HCT116 (cell line): ENCODE data around the gene TXN. TPM values are rescaled to one million over a fixed set of nuclear protein-coding genes. Genes with fewer than 3 reads are reported as not detected.

ENCODE experiments used
- ATAC-seq: fragments of 200-7000 bp; cut with Tn5 transposase; 2 replicates; pipeline ENCODE4 v1.9.1; 2020; ENCODE audit warnings: mild to moderate bottlenecking, moderate library complexity
- BruUV-seq: library from RNA; stranded (reverse); fragments of 400-500 nt; replicated peaks from 2 replicates; lab custom pipeline; 2021; lab: Mats Ljungman, UMichigan
- CTCF ChIA-PET: fragments of 300-600 bp; sonication (Branson Sonifier 250); formaldehyde crosslinking; loops from one replicate; lab custom pipeline; 2021; ENCODE audit warnings: antibody characterized with exemption; lab: Charles Lee
- POLR2A ChIA-PET: fragments of 300-600, 350-600 bp; sonication (Branson Sonifier 250); formaldehyde crosslinking; loops from one replicate; lab custom pipeline; 2021; ENCODE audit warnings: antibody characterized with exemption; lab: Charles Lee
- RAD21 ChIA-PET, 2 experiments: fragments of 300-600 bp; sonication (Branson Sonifier 250); formaldehyde crosslinking; loops; one replicate each; lab custom pipeline; 2023; ENCODE audit warnings: low total read pairs in 2 of 2; ENCODE audit not compliant: uncharacterized antibody in 2 of 2, unreplicated experiment in 2 of 2, low non-redundant PET in 1 of 2; lab: Charles Lee
- DNase-seq: peaks from one replicate; pipeline ENCODE4 v3.0.0-alpha.2; 2010; ENCODE audit warnings: low read depth, low spot score
- H2AFZ ChIP-seq: fragments of 200-600 bp; shearing (Covaris generic), sonication (generic); 2 replicates; pipeline ENCODE4 v1.6.1; 2017; ENCODE audit warnings: low read depth, mixed run types, mixed read lengths, antibody characterized with exemption, low read length; ENCODE audit not compliant: poor library complexity, severe bottlenecking
- H3K27ac ChIP-seq: 2 replicates; pipeline ENCODE4 v1.5.1; 2012; ENCODE audit warnings: low read depth, low read length
- H3K27me3 ChIP-seq: fragments of 200-600 bp; sonication (generic); 2 replicates; pipeline ENCODE4 v1.6.1; 2016; ENCODE audit warnings: mixed run types, low read length, mixed read lengths; ENCODE audit not compliant: insufficient read depth
- H3K36me3 ChIP-seq, 2 experiments: fragments of 200-500 bp in 1 of 2; fragments of 200-600 bp in 1 of 2; sonication (Bioruptor generic) in 1 of 2; sonication (generic) in 1 of 2; 2 replicates each; pipeline versions ENCODE4 v1.5.1 to v1.6.1; 2014 to 2016; ENCODE audit warnings: low read length in 2 of 2, inconsistent platforms in 1 of 2, mixed read lengths in 1 of 2, mixed run types in 1 of 2; ENCODE audit not compliant: insufficient read depth in 2 of 2, control insufficient read depth in 1 of 2
- H3K4me1 ChIP-seq, 2 experiments: fragments of 200-600 bp in 1 of 2; sonication (generic) in 1 of 2; 2 replicates each; pipeline versions ENCODE4 v1.5.1 to v1.6.1; 2012 to 2017; ENCODE audit warnings: low read length in 2 of 2, inconsistent platforms in 1 of 2, mild to moderate bottlenecking in 1 of 2, mixed read lengths in 1 of 2, mixed run types in 1 of 2, moderate library complexity in 1 of 2; ENCODE audit not compliant: insufficient read depth in 2 of 2, control insufficient read depth in 1 of 2
- H3K4me2 ChIP-seq: fragments of 200-600 bp; sonication (generic); 2 replicates; pipeline ENCODE4 v1.6.1; 2017; ENCODE audit warnings: mixed run types, low read length, mixed read lengths
- H3K4me3 ChIP-seq, 2 experiments: fragments of 200-600 bp in 1 of 2; sonication (generic) in 1 of 2; replicated peaks in 1 of 2; 2 replicates each; pipeline ENCODE4 v1.5.1; 2011 to 2016; ENCODE audit warnings: low read length in 2 of 2, control low read depth in 1 of 2, low read depth in 1 of 2, mild to moderate bottlenecking in 1 of 2, mixed read lengths in 1 of 2, mixed run types in 1 of 2
- H3K79me2 ChIP-seq: fragments of 200-600 bp; sonication (generic); 2 replicates; pipeline ENCODE4 v1.6.1; 2017; ENCODE audit warnings: mild to moderate bottlenecking, mixed run types, low read length, moderate library complexity, mixed read lengths; ENCODE audit not compliant: insufficient read depth
- H3K9ac ChIP-seq: fragments of 200-600 bp; sonication (generic); 2 replicates; pipeline ENCODE4 v1.6.1; 2016; ENCODE audit warnings: low read length, mixed read lengths
- H3K9me2 ChIP-seq: fragments of 200-600 bp; sonication (generic), shearing (Covaris generic); 2 replicates; pipeline ENCODE4 v1.6.1; 2017; ENCODE audit warnings: mixed run types, mild to moderate bottlenecking, moderate library complexity; ENCODE audit not compliant: insufficient read depth
- H3K9me3 ChIP-seq, 2 experiments: fragments of 200-500 bp in 1 of 2; fragments of 200-600 bp in 1 of 2; sonication (Bioruptor generic) in 1 of 2; sonication (generic) in 1 of 2; 2 replicates each; pipeline ENCODE4 v1.6.1; 2014 to 2017; ENCODE audit warnings: low read length in 2 of 2, mixed read lengths in 2 of 2, inconsistent platforms in 1 of 2, low read depth in 1 of 2, mild to moderate bottlenecking in 1 of 2, mixed run types in 1 of 2, moderate library complexity in 1 of 2; ENCODE audit not compliant: control insufficient read depth in 1 of 2, insufficient read depth in 1 of 2
- H4K20me1 ChIP-seq: fragments of 200-600 bp; sonication (generic), shearing (Covaris generic); 2 replicates; pipeline ENCODE4 v1.6.1; 2017; ENCODE audit warnings: mixed run types, mild to moderate bottlenecking, moderate library complexity; ENCODE audit not compliant: insufficient read depth
- CBX3 ChIP-seq: IDR thresholded peaks from 2 replicates; pipeline ENCODE4 v1.6.1; 2012; ENCODE audit warnings: low read depth
- CEBPB ChIP-seq: IDR thresholded peaks from 2 replicates; pipeline ENCODE4 v1.6.1; 2012; ENCODE audit warnings: low read depth
- CTCF ChIP-seq, 3 experiments: fragments of 200-600 bp in 1 of 3; sonication (generic) in 1 of 3; IDR thresholded peaks in 2 of 3; conservative IDR thresholded peaks in 1 of 3; 2 replicates each; pipeline ENCODE4 v1.5.1; 2012 to 2017; ENCODE audit warnings: low read depth in 2 of 3, low read length in 2 of 3, antibody characterized with exemption in 1 of 3, borderline replicate concordance in 1 of 3, control low read depth in 1 of 3, mild to moderate bottlenecking in 1 of 3, mixed read lengths in 1 of 3, mixed run types in 1 of 3, moderate library complexity in 1 of 3; ENCODE audit not compliant: insufficient read depth in 1 of 3
- EGR1 ChIP-seq: IDR thresholded peaks from 2 replicates; pipeline ENCODE4 v1.6.1; 2012; ENCODE audit warnings: low read depth
- ELF1 ChIP-seq: IDR thresholded peaks from 2 replicates; pipeline ENCODE4 v1.6.1; 2012; ENCODE audit warnings: low read depth, borderline replicate concordance
- EZH2 ChIP-seq: fragments of 200-600 bp; sonication (generic); IDR thresholded peaks from 2 replicates; pipeline ENCODE4 v1.6.1; 2017; ENCODE audit warnings: antibody characterized with exemption, mixed run types
- FOSL1 ChIP-seq: IDR thresholded peaks from 2 replicates; pipeline ENCODE4 v1.6.1; 2012; ENCODE audit warnings: low read depth
- POLR2AphosphoS5 ChIP-seq: IDR thresholded peaks from 2 replicates; pipeline ENCODE4 v1.6.1; 2011; ENCODE audit warnings: mild to moderate bottlenecking, low read depth, low read length, moderate library complexity
- ZBTB33 ChIP-seq: IDR thresholded peaks from 2 replicates; pipeline ENCODE4 v1.6.1; 2011; ENCODE audit warnings: mild to moderate bottlenecking, low read length, moderate library complexity; ENCODE audit not compliant: insufficient replicate concordance; ENCODE audit errors: extremely low read depth
- intact Hi-C: fragments of 100-400 bp; cut with micrococcal nuclease; formaldehyde crosslinking; loops from 2 replicates; pipeline ENCODE4 v1.10.0; 2022
- total RNA-seq: library from RNA; stranded (reverse); gene quantifications from one replicate; pipeline ENCODE4 v1.2.1, GENCODE V29; 2021; ENCODE audit not compliant: unreplicated experiment

Gene TXN
- total RNA-seq, 1 experiment from 2014 or later, result 421 TPM

GRCh38 chr9:110251212-110251611 lies 5.1 kb downstream of the TXN start:
- intact Hi-C loops, result no loop called here
- Histone ChIP-seq H3K9me3 (no peaks in the 10 kb centered on the region), H3K27me3 (no peaks in the 10 kb centered on the region), H3K27ac (no peak overlapping the region), H4K20me1 (peaks cover 77% of the 10 kb centered on the region), H3K9me2 (no peaks in the 10 kb centered on the region), H3K36me3 (peaks cover 27 to 47% of the 10 kb centered on the region in 2 experiments), H3K4me1 (peaks cover 6 to 27% of the 10 kb centered on the region in 2 experiments), H2AFZ (no peak overlapping the region), H3K79me2 (peaks cover 100% of the 10 kb centered on the region), H3K9ac (no peak overlapping the region), H3K4me2 (no peak overlapping the region), H3K4me3 (no peak overlapping the region)
- ChIA-PET POLR2A (no interaction called here), CTCF (no interaction called here), RAD21 (no interaction called here)
- TF ChIP-seq CBX3 (no peak), ZBTB33 (no peak), ELF1 (no peak), CTCF (IDR thresholded peaks at IDR 0.05 in 2 of 3, conservative IDR thresholded peaks at IDR 0.05 in 1 of 3; ENCODE audit: borderline replicate concordance in 1 of 3, insufficient read depth in 1 of 3, low read depth in 2 of 3, low read length in 2 of 3) (no peak)
- DNase-seq, result no peak
- no TSS peak for BruUV-seq
- ATAC-seq, result no peak

GRCh38 chr9:110249603-110250002 lies 6.7 kb downstream of the TXN start:
- no peaks in the 10 kb centered on the region for H3K9me2 ChIP-seq
- ChIA-PET RAD21 (no interaction called here), POLR2A (no interaction called here), CTCF (no interaction called here)
- ATAC-seq, result no peak
- H2AFZ ChIP-seq, result no peak overlapping the region
- H3K27ac ChIP-seq, result no peak overlapping the region
- peaks cover 4 to 22% of the 10 kb centered on the region in 2 experiments for H3K4me1 ChIP-seq
- no TSS peak for BruUV-seq
- TF ChIP-seq EZH2 (no peak), CEBPB (no peak), ELF1 (no peak), POLR2AphosphoS5 (no peak), EGR1 (no peak), FOSL1 (no peak)
- intact Hi-C loops, result no loop called here
- H3K4me3 ChIP-seq, result no peak overlapping the region
- peaks cover 36 to 56% of the 10 kb centered on the region in 2 experiments for H3K36me3 ChIP-seq
- no peak for DNase-seq
- H3K4me2 ChIP-seq, result no peak overlapping the region
- H3K9ac ChIP-seq, result no peak overlapping the region
- peaks cover 80% of the 10 kb centered on the region for H4K20me1 ChIP-seq
- peaks cover 98% of the 10 kb centered on the region for H3K79me2 ChIP-seq
- H3K9me3 ChIP-seq, result no peaks in the 10 kb centered on the region
- no peaks in the 10 kb centered on the region for H3K27me3 ChIP-seq
